Measurements from ENCODE around the gene RPL28.

The RPL28 gene

DNA sequence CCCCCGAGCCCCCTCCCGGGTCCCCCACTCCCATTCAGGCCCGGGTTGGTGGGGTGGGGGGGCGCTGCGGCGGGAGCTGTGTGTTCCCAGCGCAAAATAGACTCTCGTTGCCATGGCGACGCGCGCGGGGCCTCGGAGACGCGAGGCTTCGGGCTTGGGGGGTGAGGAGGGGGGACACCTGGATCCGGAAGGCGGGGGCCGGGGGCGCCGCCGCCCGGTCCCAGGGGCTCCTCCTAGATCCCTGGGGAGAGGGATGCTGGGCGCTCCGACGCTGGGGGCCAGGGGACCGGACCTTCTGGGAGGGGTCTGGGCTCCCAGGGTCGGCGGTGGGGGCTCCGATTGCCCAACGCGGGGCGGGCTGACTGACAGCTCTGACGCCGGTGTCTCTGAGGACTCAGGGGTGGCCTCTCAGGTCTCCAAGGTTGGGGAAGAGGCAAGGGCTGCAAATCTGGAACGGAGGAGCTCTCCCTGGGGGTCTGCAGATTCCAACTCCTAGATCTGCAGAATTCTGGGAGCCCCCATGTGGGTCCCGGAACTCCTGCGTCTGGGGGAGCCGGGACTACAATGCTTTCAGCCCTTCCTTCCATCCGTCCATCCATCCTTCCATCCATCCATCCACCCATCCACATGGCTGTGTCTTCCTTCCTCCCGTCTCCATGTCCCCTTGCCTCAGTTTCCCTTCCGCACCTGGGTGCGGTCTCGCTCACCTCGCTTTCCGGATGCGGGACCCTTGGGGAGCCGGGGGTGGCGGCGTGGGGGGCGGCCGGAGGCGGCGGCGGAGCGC lies 66.4 kb downstream of the RPL28 start:
- Histone ChIP-seq H2AK5ac (ENCODE audit: low read depth, low read length) (peak overlapping the region; percentile 63), H2BK12ac (ENCODE audit: low read length) (no peak overlapping the region), H3K9ac (ENCODE audit: low read depth, low read length, poor library complexity) (peak overlapping the region; percentile 92), H2AFZ (ENCODE audit: low read length) (peak overlapping the region; percentile 92), H3K14ac (ENCODE audit: low read length) (peak overlapping the region; percentile 8), H2BK120ac (ENCODE audit: low read depth, low read length) (no peak overlapping the region), H3K36me3 (replicated peaks in 1 of 2; ENCODE audit: control insufficient read depth in 2 of 2, insufficient read depth in 2 of 2, low read length in 2 of 2) (peaks cover 0 to 12% of the 10 kb centered on the region in 2 donors), H3K27ac (replicated peaks; ENCODE audit: low read length) (no peak overlapping the region), H3K9me3 (replicated peaks in 1 of 2; ENCODE audit: control insufficient read depth in 2 of 2, insufficient read depth in 1 of 2, low read depth in 1 of 2, low read length in 2 of 2) (peaks cover 0 to 2% of the 10 kb centered on the region in 2 donors), H3K79me1 (ENCODE audit: low read depth, low read length) (peaks cover 2% of the 10 kb centered on the region), H3K18ac (ENCODE audit: low read length) (peak overlapping the region; percentile 85), H3K27me3 (ENCODE audit: control insufficient read depth in 3 of 3, insufficient read depth in 3 of 3, low read depth in 1 of 3, low read length in 3 of 3) (peaks cover 9 to 49% (median 9%) of the 10 kb centered on the region in 3 experiments), H3K23ac (ENCODE audit: low read depth, low read length, poor library complexity) (peak overlapping the region; percentile 43), H4K8ac (ENCODE audit: low read depth, low read length) (no peak overlapping the region), H2BK5ac (ENCODE audit: low read length) (peak overlapping the region; percentile 53), H3K4me3 (ENCODE audit: low read length in 2 of 2) (peak overlapping the region; percentile 56 to 71), H3K4me1 (ENCODE audit: control insufficient read depth in 2 of 2, insufficient read depth in 1 of 2, low read depth in 1 of 2, low read length in 2 of 2) (peaks cover 8 to 18% of the 10 kb centered on the region in 2 donors), H2BK15ac (ENCODE audit: low read length) (peak overlapping the region; percentile 67), H3K4me2 (ENCODE audit: insufficient read depth, low read length, poor library complexity, severe bottlenecking) (peak overlapping the region; percentile 96), H4K91ac (ENCODE audit: low read depth, low read length, poor library complexity) (no peak overlapping the region), H3K4ac (ENCODE audit: low read length) (no peak overlapping the region)
- no peak for DNase-seq (ENCODE audit: low spot score)
- no CpG with 5 or more reads among the region's 57 CpGs for WGBS, 2 donors (ENCODE audit: extremely low coverage in 2 of 2, insufficient read length in 2 of 2, insufficient replicate concordance in 1 of 2)

Data from neuronal stem cell (in vitro differentiated cells).